ENCODE data around the gene KCNJ6.
A peak's percentile ranks its signal among the peaks of the same experiment; 100 is the strongest.

Gene KCNJ6

DNA sequence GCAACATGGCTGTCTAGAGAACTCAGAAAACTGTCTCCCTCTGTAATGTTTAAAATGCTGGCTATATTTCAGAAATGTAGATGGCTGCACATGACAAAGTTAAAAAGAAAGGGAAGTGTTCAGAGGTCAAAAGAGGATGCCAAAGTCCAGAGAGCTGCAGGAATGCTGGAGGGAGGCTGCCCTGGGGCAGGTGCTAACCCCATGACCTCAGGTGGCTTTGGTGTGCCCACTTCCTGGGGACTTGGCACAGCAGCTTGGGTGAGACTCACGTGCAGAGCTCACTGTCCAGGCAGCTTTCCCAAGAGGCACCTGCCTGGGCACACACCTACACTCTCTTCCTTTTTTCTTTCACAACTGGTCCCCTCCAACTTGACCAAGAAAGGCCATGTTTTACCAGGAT is 256.4 kb downstream of the KCNJ6 start:
- H3K27ac Mint-ChIP-seq, result no peak overlapping the region
- TF ChIP-seq, protein P1, sequence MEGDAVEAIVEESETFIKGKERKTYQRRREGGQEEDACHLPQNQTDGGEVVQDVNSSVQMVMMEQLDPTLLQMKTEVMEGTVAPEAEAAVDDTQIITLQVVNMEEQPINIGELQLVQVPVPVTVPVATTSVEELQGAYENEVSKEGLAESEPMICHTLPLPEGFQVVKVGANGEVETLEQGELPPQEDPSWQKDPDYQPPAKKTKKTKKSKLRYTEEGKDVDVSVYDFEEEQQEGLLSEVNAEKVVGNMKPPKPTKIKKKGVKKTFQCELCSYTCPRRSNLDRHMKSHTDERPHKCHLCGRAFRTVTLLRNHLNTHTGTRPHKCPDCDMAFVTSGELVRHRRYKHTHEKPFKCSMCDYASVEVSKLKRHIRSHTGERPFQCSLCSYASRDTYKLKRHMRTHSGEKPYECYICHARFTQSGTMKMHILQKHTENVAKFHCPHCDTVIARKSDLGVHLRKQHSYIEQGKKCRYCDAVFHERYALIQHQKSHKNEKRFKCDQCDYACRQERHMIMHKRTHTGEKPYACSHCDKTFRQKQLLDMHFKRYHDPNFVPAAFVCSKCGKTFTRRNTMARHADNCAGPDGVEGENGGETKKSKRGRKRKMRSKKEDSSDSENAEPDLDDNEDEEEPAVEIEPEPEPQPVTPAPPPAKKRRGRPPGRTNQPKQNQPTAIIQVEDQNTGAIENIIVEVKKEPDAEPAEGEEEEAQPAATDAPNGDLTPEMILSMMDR (IDR thresholded peaks at IDR 0.05; ENCODE audit: unreplicated experiment in 3 of 3), result no peak
- peaks cover 5% of the 10 kb centered on the region for H3K27me3 Mint-ChIP-seq (ENCODE audit: low read depth)
- H3K9me3 Mint-ChIP-seq, result no peaks in the 10 kb centered on the region
- peaks cover 24% of the 10 kb centered on the region for H3K4me1 Mint-ChIP-seq
- H3K36me3 Mint-ChIP-seq (ENCODE audit: low read depth), result no peaks in the 10 kb centered on the region
- H3K4me3 Mint-ChIP-seq, result no peak overlapping the region

DNA sequence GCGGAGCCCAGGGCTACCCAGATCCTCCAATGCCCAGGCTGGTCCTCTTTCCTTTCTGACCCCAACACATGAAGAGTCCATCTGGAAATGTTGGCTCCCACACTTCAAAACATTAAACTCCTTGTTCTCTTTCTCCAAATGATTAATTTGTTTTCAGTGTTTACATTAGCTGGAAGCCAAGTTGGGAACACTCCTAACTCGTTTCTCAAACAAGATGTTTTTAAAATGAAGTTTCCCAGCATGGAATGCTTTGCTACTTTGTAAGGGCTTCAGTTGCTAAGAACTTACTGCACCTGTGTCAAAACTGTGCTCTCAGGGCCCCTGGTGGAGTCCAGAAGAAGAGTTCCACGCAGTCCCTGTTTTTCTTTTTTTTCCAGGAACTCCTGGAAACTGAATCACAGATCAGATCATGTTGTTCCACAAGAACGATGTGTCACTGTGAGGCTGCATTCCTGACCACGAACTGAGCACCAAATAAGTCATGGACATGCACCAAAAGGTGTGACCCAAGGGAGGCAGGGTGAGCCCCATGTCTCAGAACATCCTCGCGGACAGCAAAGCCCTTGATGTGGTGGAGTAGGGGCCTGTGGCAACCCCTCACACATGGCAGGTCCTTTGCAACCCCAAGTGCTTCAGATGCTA is 257.3 kb downstream of the KCNJ6 start:
- H3K36me3 Mint-ChIP-seq (ENCODE audit: low read depth), result no peaks in the 10 kb centered on the region
- TF ChIP-seq, protein P1 (IDR thresholded peaks at IDR 0.05; ENCODE audit: unreplicated experiment in 3 of 3), result peak; percentile 31 to 40 (median 38)

DNA sequence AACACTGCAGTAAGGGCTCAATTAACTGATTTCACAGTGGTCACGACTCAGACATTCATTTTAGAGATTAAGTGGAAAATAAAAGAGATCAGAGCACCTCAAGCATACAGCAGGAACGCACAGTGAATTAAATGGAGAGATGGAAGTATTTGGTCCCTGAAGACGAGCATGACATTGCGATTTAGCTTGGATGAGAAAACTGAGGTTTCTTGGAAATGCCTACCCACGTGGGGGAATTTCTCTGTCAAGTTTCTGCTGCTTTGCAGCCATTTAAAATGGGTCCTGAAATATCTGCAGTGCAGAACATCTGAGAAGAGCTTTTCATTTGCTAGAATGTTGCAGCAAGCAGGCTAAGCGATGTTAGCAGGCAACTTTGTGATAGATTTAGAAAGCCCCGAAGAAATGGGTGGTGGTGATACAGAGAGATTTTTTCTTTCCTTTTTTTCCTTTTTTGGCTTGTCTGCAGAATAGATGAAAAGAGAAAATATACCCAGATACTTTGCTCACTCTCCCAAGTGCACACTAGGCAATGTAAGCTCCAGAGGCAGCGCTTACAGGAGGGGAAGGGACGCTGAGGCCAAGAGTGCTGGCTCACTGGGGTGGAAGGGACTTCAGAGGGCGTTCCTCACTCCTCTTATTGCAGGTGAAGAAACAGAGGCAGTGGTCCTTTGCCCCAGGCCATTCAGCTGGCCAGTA is 258.0 kb downstream of the KCNJ6 start:
- Mint-ChIP-seq H3K27ac (peak overlapping the region; percentile 80 to 93 (median 92)), H3K36me3 (ENCODE audit: low read depth) (no peaks in the 10 kb centered on the region), H3K4me1 (peaks cover 24% of the 10 kb centered on the region), H3K27me3 (ENCODE audit: low read depth) (peaks cover 4% of the 10 kb centered on the region), H3K4me3 (no peak overlapping the region), H3K9me3 (no peaks in the 10 kb centered on the region)
- TF ChIP-seq, protein P1 (IDR thresholded peaks at IDR 0.05; ENCODE audit: unreplicated experiment in 3 of 3), result no peak

More for the DNA sequence above, 257.3 kb downstream of the KCNJ6 start:
- Mint-ChIP-seq H3K4me1 (peaks cover 24% of the 10 kb centered on the region), H3K27ac (peak overlapping the region; percentile 80 to 93 (median 92)), H3K27me3 (ENCODE audit: low read depth) (peaks cover 4% of the 10 kb centered on the region), H3K9me3 (no peaks in the 10 kb centered on the region), H3K4me3 (peak overlapping the region in 1 of 3 experiments; percentile 22)

DNA sequence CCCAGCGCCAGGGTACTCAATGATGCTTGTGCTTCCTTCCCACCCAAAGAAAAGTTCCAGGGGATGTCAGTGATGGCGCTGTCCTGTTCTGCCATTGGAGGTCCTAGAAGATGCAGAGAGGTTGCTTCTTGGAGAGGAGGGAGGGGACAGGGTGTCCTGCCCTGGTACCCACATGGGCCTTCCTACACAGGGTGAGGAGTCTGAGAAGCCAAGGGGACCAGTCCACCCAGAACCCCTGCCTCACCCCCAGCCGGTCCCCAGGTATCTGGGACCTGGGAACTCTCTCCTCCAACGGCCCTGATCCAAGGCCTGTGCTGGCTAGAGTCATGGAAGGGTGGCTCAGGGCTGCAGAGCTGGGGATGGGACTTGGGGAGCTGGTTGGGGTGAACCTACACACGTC is 259.4 kb downstream of the KCNJ6 start:
- no peak overlapping the region for H3K4me3 Mint-ChIP-seq
- TF ChIP-seq, protein P1 (IDR thresholded peaks at IDR 0.05; ENCODE audit: unreplicated experiment in 3 of 3), result no peak
- H3K36me3 Mint-ChIP-seq (ENCODE audit: low read depth), result no peaks in the 10 kb centered on the region
- H3K27ac Mint-ChIP-seq, result peak overlapping the region in 1 of 3 experiments; percentile 14
- H3K4me1 Mint-ChIP-seq, result peaks cover 24% of the 10 kb centered on the region
- no peaks in the 10 kb centered on the region for H3K9me3 Mint-ChIP-seq
- H3K27me3 Mint-ChIP-seq (ENCODE audit: low read depth), result peaks cover 4% of the 10 kb centered on the region

DNA sequence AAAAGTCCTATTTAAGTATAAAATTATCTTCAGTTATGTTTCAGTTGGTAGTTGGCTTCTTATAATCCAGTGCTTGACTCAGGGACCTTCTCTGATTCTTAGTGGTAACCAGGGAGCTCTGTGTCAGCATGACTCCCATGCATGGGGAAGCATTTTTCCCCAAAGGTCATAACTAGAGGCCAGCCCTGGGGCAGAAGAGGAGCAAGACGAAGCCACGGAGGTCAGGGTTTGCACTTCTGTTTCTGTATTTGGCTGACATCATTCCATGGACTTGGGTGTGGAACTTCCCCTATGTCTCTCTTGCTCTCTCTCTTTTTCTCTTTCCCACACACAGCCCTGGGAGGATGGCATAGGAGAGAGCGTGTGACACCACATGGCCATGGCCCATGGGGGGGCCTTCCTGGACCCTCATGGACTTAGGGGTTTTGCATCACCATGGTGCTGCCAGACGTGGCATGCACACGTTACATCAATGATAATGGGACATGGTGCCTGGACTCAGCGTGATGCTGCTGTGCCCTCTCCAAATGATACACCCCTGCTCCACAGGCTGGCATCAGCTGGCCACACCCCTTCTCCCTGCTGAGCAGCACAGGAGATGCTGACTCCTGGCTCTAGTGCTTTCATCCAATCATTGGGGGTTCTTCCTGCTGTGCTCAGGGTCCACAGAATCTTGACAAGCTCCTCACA is 260.5 kb downstream of the KCNJ6 start:
- H3K27ac Mint-ChIP-seq, result peak overlapping the region in 2 of 3 experiments; percentile 37 to 58
- peaks cover 4% of the 10 kb centered on the region for H3K27me3 Mint-ChIP-seq (ENCODE audit: low read depth)
- H3K36me3 Mint-ChIP-seq (ENCODE audit: low read depth), result no peaks in the 10 kb centered on the region
- no peak overlapping the region for H3K4me3 Mint-ChIP-seq
- TF ChIP-seq, protein P1 (IDR thresholded peaks at IDR 0.05; ENCODE audit: unreplicated experiment in 3 of 3), result no peak
- no peaks in the 10 kb centered on the region for H3K9me3 Mint-ChIP-seq
- H3K4me1 Mint-ChIP-seq, result peaks cover 24% of the 10 kb centered on the region
